ENCODE results near the gene PAK5.

DNA sequence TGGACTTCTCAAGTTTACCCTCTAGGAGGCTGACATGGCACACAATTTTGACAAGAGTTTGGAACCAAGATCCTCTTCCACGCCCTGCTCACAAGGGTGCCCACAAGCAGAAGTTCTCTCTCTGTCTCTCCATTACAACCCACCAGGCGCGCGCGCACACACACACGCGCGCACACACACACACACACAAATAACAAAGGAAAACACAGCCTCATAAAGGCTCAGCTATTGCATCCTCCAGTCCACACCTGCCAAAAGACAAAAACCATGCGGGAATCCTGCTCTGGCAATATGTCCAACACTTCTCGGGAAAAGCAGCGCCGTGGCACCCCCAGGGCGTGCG is 870 bp downstream of the PAK5 start:
- no peak for TF ChIP-seq EZH2 (IDR thresholded peaks at IDR 0.05; ENCODE audit: insufficient read depth, poor library complexity, severe bottlenecking)
- TF ChIP-seq EZH2phosphoT487 (IDR thresholded peaks at IDR 0.05; ENCODE audit: insufficient read depth, low read depth) = no peak

Data from GM23248 (cell line).